Activated CD8-positive, alpha-beta memory T cell treated with anti-CD3 and anti-CD28 coated beads, Interleukin-2, amount 50 U/mL, for 1 hour (primary cell): ENCODE measurements around the gene PNPLA1.

Experiments
- DNase-seq: peaks from one replicate; pipeline ENCODE4 v3.0.0-alpha.2; 2020; ENCODE audit errors: extremely low read depth

The PNPLA1 gene

GRCh38 chr6:36285187-36285671 is 15.4 kb downstream of the PNPLA1 start:
- DNase-seq: no peak

- no peak for DNase-seq
Observed at GRCh38 chr6:36285797-36286196, 15.9 kb downstream of the PNPLA1 start.

GRCh38 chr6:36286858-36287257 is 17.0 kb downstream of the PNPLA1 start:
- DNase-seq: no peak

- no peak for DNase-seq
Observed at GRCh38 chr6:36289281-36289878, 19.5 kb downstream of the PNPLA1 start.

GRCh38 chr6:36290668-36291620 is 21.1 kb downstream of the PNPLA1 start:
- DNase-seq: no peak

GRCh38 chr6:36292170-36292569 is 22.3 kb downstream of the PNPLA1 start:
- no peak for DNase-seq

GRCh38 chr6:36296240-36296639 is 26.4 kb downstream of the PNPLA1 start:
- no peak for DNase-seq

DNA sequence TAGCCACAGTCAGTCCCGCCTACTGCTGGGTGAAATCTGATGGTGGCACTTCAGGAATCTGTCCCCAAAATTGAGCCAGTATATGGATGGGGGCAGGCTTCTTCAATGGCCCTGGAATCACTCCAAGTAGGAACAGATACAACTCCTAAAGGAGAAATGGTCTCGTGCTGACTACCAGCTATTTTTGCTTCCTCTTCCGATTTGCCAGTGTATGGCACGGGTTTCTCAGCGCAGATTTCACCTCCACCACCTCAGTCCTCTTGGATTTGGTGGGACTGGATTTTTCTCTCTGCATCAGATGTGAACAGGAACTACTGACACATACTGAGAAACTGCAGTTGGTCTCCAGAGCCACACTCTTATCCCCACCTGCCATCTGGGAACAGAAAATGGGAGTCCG is 27.2 kb downstream of the PNPLA1 start:
- no peak for DNase-seq

- DNase-seq: no peak
Observed at GRCh38 chr6:36297511-36297910, 27.7 kb downstream of the PNPLA1 start.

GRCh38 chr6:36298027-36298426 is 28.2 kb downstream of the PNPLA1 start:
- no peak for DNase-seq

DNA sequence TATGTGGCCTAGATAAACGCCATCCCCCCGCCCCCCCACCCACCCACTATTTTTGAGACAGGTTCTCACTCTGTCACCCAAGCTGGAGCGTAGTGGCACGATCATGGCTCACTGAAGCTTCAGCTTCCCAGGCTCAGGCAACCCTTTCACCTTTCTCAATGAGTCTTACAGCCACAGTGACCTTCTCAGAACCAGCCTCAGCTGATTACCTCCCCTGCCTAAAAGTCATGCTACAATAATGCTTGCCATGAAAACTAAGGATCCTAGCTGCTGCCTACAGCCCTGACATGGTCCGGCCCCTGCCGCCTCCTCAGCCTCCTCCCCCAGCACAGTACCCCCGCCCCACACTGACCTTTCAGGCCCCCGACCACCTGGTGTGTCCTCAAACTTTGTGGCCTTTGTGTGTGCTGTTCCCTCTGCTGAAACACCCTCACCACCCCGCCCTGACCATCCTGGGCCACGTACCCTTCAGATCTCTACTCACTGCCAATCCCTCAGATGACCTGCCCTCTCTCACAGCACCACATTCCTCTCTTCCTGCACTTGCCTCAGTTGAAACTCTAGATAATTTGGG is 31.3 kb downstream of the PNPLA1 start:
- no peak for DNase-seq

- no peak for DNase-seq
Observed at GRCh38 chr6:36301781-36302180, 31.9 kb downstream of the PNPLA1 start.

GRCh38 chr6:36302227-36302976 is 32.5 kb downstream of the PNPLA1 start:
- DNase-seq: peak; percentile 89

- no peak for DNase-seq
Observed at GRCh38 chr6:36305885-36306284, 36.0 kb downstream of the PNPLA1 start.

- no peak for DNase-seq
Observed at GRCh38 chr6:36306375-36306774, 36.5 kb downstream of the PNPLA1 start.

DNA sequence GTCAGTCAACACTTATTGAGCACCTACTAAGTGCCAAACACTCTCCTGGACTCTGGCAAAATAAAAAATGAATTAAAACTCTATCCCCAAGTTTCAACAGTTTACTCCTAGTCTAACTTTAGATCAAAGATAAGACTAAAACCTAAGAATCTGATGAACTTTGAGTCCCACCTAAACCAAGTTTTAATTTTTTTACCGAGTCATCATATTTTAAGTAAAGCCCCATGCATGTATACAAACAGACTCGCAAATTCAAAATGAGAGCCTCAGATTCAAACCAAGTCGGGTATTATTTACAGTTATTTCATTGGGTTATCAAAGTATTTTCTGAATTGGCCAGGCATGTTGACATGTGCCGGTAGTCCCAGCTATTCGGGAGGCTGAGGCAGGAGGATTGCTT is 38.7 kb downstream of the PNPLA1 start:
- DNase-seq: no peak

DNA sequence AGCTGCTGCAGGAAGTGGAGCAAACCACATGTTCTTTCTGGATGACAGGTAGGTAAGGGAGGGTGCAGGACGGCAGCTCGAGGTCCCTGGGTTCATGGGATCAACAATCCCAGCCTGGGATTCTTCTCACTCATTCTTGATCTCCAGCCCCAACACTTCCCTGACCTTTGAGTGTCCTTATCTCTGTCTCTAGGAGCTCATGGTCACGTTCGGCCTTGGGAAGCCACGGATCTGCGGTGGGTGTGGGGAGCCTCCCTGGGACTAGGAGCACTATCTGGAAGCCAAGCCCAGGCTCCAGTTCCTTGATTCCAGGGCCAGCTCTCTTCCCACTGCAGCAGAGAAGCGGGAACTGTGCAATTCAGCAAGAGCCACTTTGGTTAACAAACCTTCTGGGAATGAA is 39.3 kb downstream of the PNPLA1 start:
- DNase-seq: no peak

- DNase-seq: no peak
Observed at GRCh38 chr6:36309900-36310299, 40.0 kb downstream of the PNPLA1 start.

DNA sequence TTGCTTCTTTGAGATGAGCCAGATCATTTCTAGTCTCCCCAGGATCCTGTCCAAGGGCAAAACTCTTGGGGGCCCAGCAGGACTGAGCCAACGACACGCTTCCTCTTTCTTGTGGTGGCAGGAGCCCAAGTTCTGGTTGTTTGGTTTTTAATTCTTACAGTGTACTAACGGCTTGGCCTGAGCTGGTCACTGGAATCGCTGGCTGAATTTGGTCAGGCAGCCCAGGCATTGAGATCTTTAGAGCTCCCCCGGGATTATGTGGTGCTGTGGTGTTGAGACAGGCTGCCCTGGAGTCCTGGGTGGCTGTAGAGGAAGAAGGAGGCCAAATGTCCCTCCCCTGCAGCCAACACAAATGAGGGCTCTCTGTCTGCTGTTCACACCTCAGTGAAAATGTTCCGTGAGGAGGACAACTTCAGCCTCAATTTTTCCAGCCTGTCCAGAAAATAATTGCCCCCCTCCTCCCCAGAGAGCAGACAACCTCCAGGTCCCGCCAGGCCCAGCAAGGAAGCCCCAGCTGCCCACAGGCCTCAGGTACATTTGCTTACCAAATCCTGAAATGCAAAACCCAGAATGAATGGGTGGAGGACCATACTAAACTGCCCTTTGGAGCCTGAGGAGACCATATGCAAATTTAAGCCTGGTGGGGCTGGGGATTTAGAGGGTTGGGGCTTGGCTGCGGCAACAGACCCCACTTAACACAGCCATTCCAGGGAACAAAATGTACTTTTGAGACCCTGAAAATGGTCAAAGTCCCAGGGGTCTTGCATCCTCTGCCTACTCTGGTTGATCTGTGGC is 43.2 kb downstream of the PNPLA1 start:
- DNase-seq: no peak

GRCh38 chr6:36313649-36313936 is 43.7 kb downstream of the PNPLA1 start:
- no peak for DNase-seq

GRCh38 chr6:36314221-36315014 is 44.6 kb downstream of the PNPLA1 start:
- no peak for DNase-seq
